Psoas muscle (tissue), 8 donors: Measurements from ENCODE around the gene KIRREL3. TPM values are rescaled to one million over a fixed set of nuclear protein-coding genes. Genes with fewer than 3 reads are reported as not detected.

Experiments
- ATAC-seq, 4 donors: fragments of 200-7000 bp; cut with Tn5 transposase; one replicate each; pipeline ENCODE4 v1.9.1; 2020; ENCODE audit warnings: moderate library complexity in 3 of 4, mild to moderate bottlenecking in 2 of 4
- DNase-seq, 2 donors: peaks; one replicate each; pipeline ENCODE4 v3.0.0-alpha.2; 2020
- H3K27ac ChIP-seq: fragments of 200-600 bp; one replicate; pipeline ENCODE4 v1.8.0; 2022
- H3K27me3 ChIP-seq, 3 donors: fragments of 200-600 bp in 1 of 3; one replicate each; pipeline versions ENCODE4 v1.6.1 to v1.8.0; 2013 to 2022; ENCODE audit warnings: low read length in 2 of 3, mild to moderate bottlenecking in 2 of 3, moderate library complexity in 1 of 3; ENCODE audit not compliant: insufficient read depth in 3 of 3
- H3K36me3 ChIP-seq, 2 donors: fragments of 200-600 bp in 1 of 2; one replicate each; pipeline versions ENCODE4 v1.6.1 to v1.8.0; 2013 to 2022; ENCODE audit warnings: low read depth in 1 of 2, mild to moderate bottlenecking in 1 of 2, moderate library complexity in 1 of 2; ENCODE audit not compliant: insufficient read depth in 1 of 2
- H3K4me1 ChIP-seq: fragments of 200-600 bp; one replicate; pipeline ENCODE4 v1.8.0; 2022
- H3K4me3 ChIP-seq: fragments of 200-600 bp; one replicate; pipeline ENCODE4 v1.8.0; 2022; ENCODE audit warnings: mild to moderate bottlenecking
- H3K9me3 ChIP-seq: fragments of 200-600 bp; one replicate; pipeline ENCODE4 v1.8.0; 2022
- CTCF ChIP-seq: fragments of 200-600 bp; IDR thresholded peaks from one replicate; pipeline ENCODE4 v1.8.0; 2022; ENCODE audit warnings: antibody characterized with exemption
- WGBS, 3 donors: extraction: QIAGEN DNeasy Blood & Tissue Kit; methylation state at CpG; one replicate each; pipeline versions ENCODE4 v1.1.6 to v1.1.7; 2013; 5-methylcytosine and 5-hydroxymethylcytosine counted together
- intact Hi-C, 2 donors: fragments of 100-400 bp; cut with DNase I; formaldehyde crosslinking; loops; one replicate each; pipeline versions ENCODE4 v1.11.0 to v1.14.2; 2022
- polyA plus RNA-seq, 3 donors: library from polyadenylated mRNA; stranded (reverse); fragments of 200-250 nt; gene quantifications; one replicate each; pipeline ENCODE4 v1.2.3, GENCODE V29; 2013
- total RNA-seq, 4 donors: library from RNA; stranded (reverse); fragmentation: NEBNext Ultra II Directional in 2 of 4; extraction: Animal tissue kit (Norgen Biotek cat#: 25700) in 2 of 4; gene quantifications; one replicate each; pipeline versions ENCODE4 v1.2.1 to v1.2.4, GENCODE V29; 2021 to 2023
- donor health status: healthy with polysubstance abuse.
- donor health status: DM: no; HTN: no; CAD: no; lungs with moderate emphysema.
- donor health status: Bipolar disorder and iron deficiency.
- donor health status: healthy.
- donor health status: DM: yes; HTN: yes; CAD: no.
- donor health status: DM: no; HTN: no; CAD: no.
- donor health status: DM: no; HTN: no; CAD: no.
- donor health status: DM: yes; HTN: yes; CAD: no.

KIRREL3 gene
- total and polyA plus RNA-seq, 7 donors, result 0.04 TPM; not detected in 6

DNA sequence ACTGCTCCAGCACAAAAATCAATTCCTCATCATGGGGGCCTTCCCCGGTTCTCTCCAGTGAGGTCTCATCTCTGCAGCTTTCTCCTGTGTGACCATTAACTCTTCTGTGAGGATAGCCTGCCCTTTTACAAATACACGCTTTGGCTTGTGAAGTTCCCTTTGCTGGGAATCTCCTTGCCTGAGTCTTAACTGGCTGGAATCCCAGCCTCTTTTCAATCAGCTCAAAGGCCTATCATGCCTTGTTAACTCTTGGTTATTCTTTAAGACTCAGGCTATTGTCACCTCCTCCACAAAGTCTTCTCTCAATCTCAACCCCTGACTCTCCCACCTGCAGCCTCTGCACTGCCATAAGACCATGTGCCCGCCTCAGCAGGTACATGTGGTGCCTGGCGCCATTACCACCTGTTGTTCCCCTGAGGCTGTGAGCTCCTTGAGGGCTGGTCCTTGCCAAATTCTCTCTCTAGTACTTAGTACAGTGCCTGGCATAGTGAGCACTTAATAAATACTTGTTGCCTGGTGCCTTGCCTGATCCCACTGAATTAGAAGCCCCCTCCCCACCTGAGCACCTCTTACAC, 516.9 kb downstream of the KIRREL3 start:
- Histone ChIP-seq H3K27ac (no peak overlapping the region), H3K27me3 (no peaks in the 10 kb centered on the region), H3K9me3 (no peaks in the 10 kb centered on the region), H3K36me3 (no peaks in the 10 kb centered on the region), H3K4me1 (no peaks in the 10 kb centered on the region), H3K4me3 (no peak overlapping the region)
- TF ChIP-seq CTCF, result no peak
- ATAC-seq (no peak), DNase-seq (peak in 1 of 2 donors; percentile 18)
- intact Hi-C loops, result loop anchor here in 1 of 2 donors (5.0 kb wide), 1 partner anchor 41 kb away; no protein-coding TSS in a partner anchor
- 83 to 94% (median 93%) methylated on average over 4 of the region's 4 CpGs for WGBS, 3 donors

GRCh38 chr11:126482586-126483108, 517.9 kb downstream of the KIRREL3 start:
- no peak for ATAC-seq
- intact Hi-C loops, result loop anchor here in 1 of 2 donors (5.0 kb wide), 1 partner anchor 40 kb away; no protein-coding TSS in a partner anchor
- 94 to 95% (median 95%) methylated on average over 5 of the region's 5 CpGs for WGBS, 3 donors

DNA sequence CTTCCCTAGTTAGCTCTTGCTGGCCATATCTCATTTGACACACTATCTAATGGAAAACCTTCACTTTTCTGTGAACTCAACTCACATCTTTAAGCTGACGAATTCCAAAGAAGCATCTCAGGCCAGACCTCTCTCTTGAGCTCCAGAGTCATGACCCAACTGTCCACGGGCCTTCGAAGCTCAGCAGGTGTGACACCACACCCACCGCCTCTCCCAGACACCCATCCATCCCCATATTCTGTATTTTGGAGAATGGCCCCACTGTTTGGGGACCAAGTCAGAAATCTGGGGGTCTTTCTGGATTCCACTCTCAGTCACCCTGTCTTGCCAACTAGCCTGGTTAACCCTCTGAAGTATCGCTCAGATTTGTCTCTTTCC, 519.3 kb downstream of the KIRREL3 start:
- no peaks in the 10 kb centered on the region for H3K4me1 ChIP-seq
- 87 to 90% (median 89%) methylated on average over 5 of the region's 5 CpGs for WGBS, 3 donors
- intact Hi-C loops, result loop anchor here (2.0 to 5.0 kb wide), 4 partner anchors 39 to 172 kb away; no protein-coding TSS in a partner anchor
- no peaks in the 10 kb centered on the region for H3K27me3 ChIP-seq
- no peak for TF ChIP-seq CTCF
- no peak overlapping the region for H3K4me3 ChIP-seq
- no peaks in the 10 kb centered on the region for H3K9me3 ChIP-seq
- DNase-seq (peak in 1 of 2 donors; percentile 26), ATAC-seq (no peak)
- H3K27ac ChIP-seq, result no peak overlapping the region
- H3K36me3 ChIP-seq, result no peaks in the 10 kb centered on the region

More at GRCh38 chr11:126482586-126483108, 517.9 kb downstream of the KIRREL3 start:
- Histone ChIP-seq H3K27ac (no peak overlapping the region), H3K36me3 (no peaks in the 10 kb centered on the region), H3K4me1 (no peaks in the 10 kb centered on the region), H3K9me3 (no peaks in the 10 kb centered on the region), H3K27me3 (no peaks in the 10 kb centered on the region), H3K4me3 (no peak overlapping the region)
- no peak for DNase-seq
- no peak for TF ChIP-seq CTCF

DNA sequence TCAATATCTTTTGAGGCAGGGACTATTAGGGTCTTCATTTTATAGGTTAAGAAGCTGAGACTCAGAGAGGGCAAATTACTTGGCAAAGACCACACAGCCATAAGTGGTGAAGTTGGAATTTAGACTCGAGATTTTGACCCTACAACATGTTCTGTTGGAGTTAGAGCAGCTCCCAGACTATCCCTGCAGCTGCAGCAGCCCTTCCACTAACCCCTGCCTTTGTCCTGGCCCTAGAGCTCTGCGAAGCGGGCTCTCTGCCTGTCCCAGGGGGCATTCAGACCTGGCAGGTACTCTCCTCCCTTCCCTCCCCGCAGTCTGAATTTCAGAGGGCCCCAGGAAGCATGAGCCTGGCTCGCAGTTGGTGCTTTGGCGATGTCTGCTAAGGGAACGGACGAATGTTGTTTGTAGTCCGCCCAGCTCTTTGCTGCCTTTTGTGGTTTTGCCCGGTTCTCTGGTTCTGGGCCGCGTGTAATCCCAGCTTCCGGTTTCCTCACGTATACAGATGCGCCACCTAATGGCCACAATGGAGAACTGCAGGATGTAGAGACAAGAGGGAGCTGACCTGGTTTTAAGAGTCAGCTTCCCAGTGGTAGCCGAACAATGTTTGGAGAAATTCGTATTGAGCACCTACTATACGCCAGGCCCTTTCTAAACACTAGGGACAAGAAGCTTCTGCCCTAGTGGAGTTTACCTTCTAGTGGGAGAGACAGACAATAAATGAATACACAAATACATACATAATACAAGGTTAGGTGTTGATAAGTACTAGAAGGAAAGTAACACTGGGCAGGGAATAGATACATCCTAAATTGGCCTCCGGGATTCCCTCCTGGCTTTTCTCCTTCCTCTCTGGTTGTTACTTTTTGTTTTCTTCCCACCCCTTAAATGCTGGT, 519.9 kb downstream of the KIRREL3 start:
- Histone ChIP-seq H3K27ac (peak overlapping the region; percentile 50), H3K27me3 (no peaks in the 10 kb centered on the region), H3K36me3 (no peaks in the 10 kb centered on the region), H3K9me3 (no peaks in the 10 kb centered on the region), H3K4me3 (peak overlapping the region; percentile 31), H3K4me1 (no peaks in the 10 kb centered on the region)
- peak; percentile 86 to 91 (median 90) for ATAC-seq
- WGBS, 3 donors, result 4 to 6% (median 5%) methylated on average over 19 of the region's 19 CpGs
- TF ChIP-seq CTCF, result peak; percentile 94
- intact Hi-C loops, result loop anchor here (2.0 to 5.0 kb wide), 4 partner anchors 38 to 172 kb away; no protein-coding TSS in a partner anchor
- DNase-seq, result peak; percentile 79 to 86
